A549 (cell line): ENCODE results near the gene NDUFAF5. TPM values are rescaled to one million over a fixed set of nuclear protein-coding genes. Genes with fewer than 3 reads are reported as not detected.
"Not testable (repeated sequence)": the region's sequence is repeated elsewhere in the genome, so short reads cannot be mapped to it uniquely, and the experiment has no call there.

Source experiments
- ATAC-seq, 2 experiments: fragments of 200-7000 bp in 1 of 2; fragments of >200 bp in 1 of 2; cut with Nextera tagmentation in 1 of 2; cut with Tn5 transposase in 1 of 2; 3 replicates each; pipeline versions ENCODE4 v1.8.0 to v1.9.1; 2018 to 2020; ENCODE audit warnings: mild to moderate bottlenecking in 1 of 2, moderate library complexity in 1 of 2
- CTCF ChIA-PET: fragments of 300-600 bp; sonication (Branson Sonifier 250); formaldehyde crosslinking; extraction: SDS; loops from one replicate; lab custom pipeline; 2021; ENCODE audit warnings: antibody characterized with exemption, inconsistent platforms; lab: Yijun Ruan, JAX
- POLR2A ChIA-PET: fragments of 350-600 bp; formaldehyde crosslinking; extraction: SDS; loops from one replicate; lab custom pipeline; 2021; ENCODE audit warnings: antibody characterized with exemption, inconsistent platforms; lab: Yijun Ruan, JAX
- DNase-seq, 2 experiments: peaks; one replicate each; pipeline versions ENCODE4 v3.0.0 to v3.0.0-alpha.2; 2011 to 2016; ENCODE audit warnings: low read depth in 1 of 2, low spot score in 1 of 2
- FAIRE-seq: peaks from 2 replicates; lab custom pipeline; 2011; peaks lifted over from hg19 to GRCh38; lab: Jason Lieb, UNC
- H3K27ac ChIP-seq, 2 experiments: fragments of >200 bp; sonication (Bioruptor Twin); formaldehyde crosslinking; 3 replicates each; pipeline ENCODE4 v1.5.1; 2016 to 2017
- H3K4me1 ChIP-seq: fragments of >200 bp; sonication (Bioruptor Twin); formaldehyde crosslinking; 3 replicates; pipeline ENCODE4 v1.6.1; 2016
- H3K4me2 ChIP-seq: fragments of >200 bp; sonication (Bioruptor Twin); formaldehyde crosslinking; 3 replicates; pipeline ENCODE4 v1.6.1; 2016
- H3K4me3 ChIP-seq: fragments of >200 bp; sonication (Bioruptor Twin); formaldehyde crosslinking; 3 replicates; pipeline ENCODE4 v1.5.1; 2016
- H3K9me3 ChIP-seq: fragments of >200 bp; sonication (Bioruptor Twin); formaldehyde crosslinking; 3 replicates; pipeline ENCODE4 v1.6.1; 2016
- ATOH8 ChIP-seq: fragments of 250-450 bp; sonication (Bioruptor Pico); IDR thresholded peaks from 2 replicates; pipeline ENCODE4 v1.5.0; 2020; ENCODE audit warnings: low read depth, mild to moderate bottlenecking, moderate library complexity
- CHD2 ChIP-seq: fragments of 150-350 bp; IDR thresholded peaks from 2 replicates; pipeline ENCODE4 v1.6.1; 2014; ENCODE audit warnings: low read length; ENCODE audit not compliant: partially characterized antibody
- EHF ChIP-seq: fragments of 250-450 bp; sonication (Bioruptor Pico); IDR thresholded peaks from 2 replicates; pipeline ENCODE4 v1.5.0; 2020; ENCODE audit warnings: mild to moderate bottlenecking
- EHMT2 ChIP-seq: fragments of 200-600 bp; sonication (generic); IDR thresholded peaks from 2 replicates; pipeline ENCODE4 v1.6.1; 2016; ENCODE audit warnings: antibody characterized with exemption, low read depth, mild to moderate bottlenecking, moderate library complexity
- EP300 ChIP-seq, 2 experiments: fragments of >200 bp; sonication (Bioruptor Twin); formaldehyde crosslinking; IDR thresholded peaks; 2 replicates in 1 of 2; 3 replicates in 1 of 2; pipeline ENCODE4 v1.6.1; 2016 to 2017
- ESRRA ChIP-seq: fragments of 150-350 bp; IDR thresholded peaks from 2 replicates; pipeline ENCODE4 v1.6.1; 2014; ENCODE audit warnings: mild to moderate bottlenecking, low read length, borderline replicate concordance
- FOSB ChIP-seq: fragments of 250-450 bp; sonication (Bioruptor Pico); IDR thresholded peaks from 2 replicates; pipeline ENCODE4 v1.5.0; 2020; ENCODE audit warnings: mild to moderate bottlenecking, moderate library complexity
- HDAC2 ChIP-seq: fragments of 200-600 bp; sonication (generic); IDR thresholded peaks from 2 replicates; pipeline ENCODE4 v1.6.1; 2016
- HEYL ChIP-seq: fragments of 250-450 bp; sonication (Bioruptor Pico); IDR thresholded peaks from 2 replicates; pipeline ENCODE4 v1.8.0; 2021; ENCODE audit warnings: mild to moderate bottlenecking, moderate library complexity
- HOXA7 ChIP-seq: fragments of 250-450 bp; sonication (Bioruptor Pico); IDR thresholded peaks from 2 replicates; pipeline ENCODE4 v1.5.0; 2020; ENCODE audit warnings: mild to moderate bottlenecking, moderate library complexity
- HOXB13 ChIP-seq: fragments of 250-450 bp; sonication (Bioruptor Pico); IDR thresholded peaks from 2 replicates; pipeline ENCODE4 v1.5.0; 2020; ENCODE audit warnings: low read depth, mild to moderate bottlenecking, moderate library complexity
- JUN ChIP-seq, 2 experiments: fragments of >200 bp; sonication (Bioruptor Twin); formaldehyde crosslinking; IDR thresholded peaks; 2 replicates in 1 of 2; 3 replicates in 1 of 2; pipeline ENCODE4 v1.6.1; 2016 to 2017
- MAX ChIP-seq: IDR thresholded peaks from 2 replicates; pipeline ENCODE4 v1.6.1; 2012
- MYC ChIP-seq: IDR thresholded peaks from 2 replicates; pipeline ENCODE4 v1.6.1; 2012; ENCODE audit warnings: mild to moderate bottlenecking, inconsistent platforms, low read length, improper control_type of control experiment, borderline replicate concordance
- POLR2A ChIP-seq: IDR thresholded peaks from 2 replicates; pipeline ENCODE4 v1.6.1; 2012; ENCODE audit warnings: mild to moderate bottlenecking, low read length
- REST ChIP-seq: fragments of 200-600 bp; sonication (generic); IDR thresholded peaks from 2 replicates; pipeline ENCODE4 v1.6.1; 2016; ENCODE audit warnings: antibody characterized with exemption, mild to moderate bottlenecking, moderate library complexity
- TP53 ChIP-seq: fragments of 250-450 bp; sonication (Bioruptor Pico); IDR thresholded peaks from 2 replicates; pipeline ENCODE4 v1.5.0; 2021; ENCODE audit warnings: mild to moderate bottlenecking, moderate library complexity
- ZFP36 ChIP-seq: fragments of 450-650 bp; IDR thresholded peaks from 2 replicates; pipeline ENCODE4 v1.6.1; 2014; ENCODE audit warnings: borderline replicate concordance; ENCODE audit not compliant: partially characterized antibody
- WGBS: methylation state at CpG from one replicate; pipeline ENCODE4 v1.1.6; 2017; ENCODE audit errors: missing lambda C conversion rate; 5-methylcytosine and 5-hydroxymethylcytosine counted together
- polyA plus RNA-seq, 4 experiments: library from polyadenylated mRNA; depleted of rRNA in 3 of 4; stranded (reverse); fragments of >200 nt; fragmentation: RNase III in 1 of 4; extraction: RNeasy Plus Mini Kit Qiagen cat#74134 plus additional on column Dnase treatment in 1 of 4; gene quantifications; 2 replicates in 3 of 4; 3 replicates in 1 of 4; pipeline ENCODE4 v1.2.3, GENCODE V29; 2011 to 2017

The NDUFAF5 gene
- polyA plus RNA-seq, 2 of the 4 experiments (the other 2 are of a cell fraction), result 29.2 to 53.5 TPM

GRCh38 chr20:13735826-13736225 is 49.0 kb upstream of the NDUFAF5 start:
- Histone ChIP-seq H3K27ac (no peak overlapping the region), H3K4me2 (no peak overlapping the region), H3K4me1 (no peaks in the 10 kb centered on the region), H3K9me3 (0 out of 3 replicates have a peak, but pooled peaks cover 5% of the 10 kb centered on the region), H3K4me3 (no peak overlapping the region)
- ATAC-seq, result no peak
- CTCF ChIA-PET, result interaction anchor here (1.5 kb wide), 1 partner anchor 52 kb away, joined by 3 read pairs; no protein-coding TSS in a partner anchor
- TF ChIP-seq ESRRA (no peak), HOXB13 (CRISPR knock-in tag) (no peak), TP53 (CRISPR knock-in tag) (no peak), EP300 (IDR thresholded peaks at IDR 0.05) (no peak), POLR2A (no peak), EHF (CRISPR knock-in tag) (no peak)
- peak; percentile 28 for FAIRE-seq
- no peak for DNase-seq
- 92% methylated on average over 1 of the region's 1 CpG for WGBS
- POLR2A ChIA-PET, result no interaction called here

- 88% methylated on average over 3 of the region's 3 CpGs for WGBS
- H3K4me2 ChIP-seq, result no peak overlapping the region
- H3K4me3 ChIP-seq, result no peak overlapping the region
- H3K4me1 ChIP-seq, result no peaks in the 10 kb centered on the region
- H3K27ac ChIP-seq, result no peak overlapping the region
- TF ChIP-seq HDAC2 (no peak), MAX (no peak), HEYL (CRISPR knock-in tag) (no peak), JUN (IDR thresholded peaks at IDR 0.05) (no peak), CHD2 (no peak), HOXA7 (CRISPR knock-in tag) (no peak), EP300 (IDR thresholded peaks at IDR 0.05) (no peak), ZFP36 (no peak), ATOH8 (CRISPR knock-in tag) (no peak), FOSB (CRISPR knock-in tag) (no peak), REST (no peak), MYC (no peak), EHMT2 (no peak)
- TF ChIP-seq, all 56 proteins: peak for 0
- DNase-seq, result no peak
- peaks cover 9% of the 10 kb centered on the region; the same call in 2 of the 3 replicates for H3K9me3 ChIP-seq
- no peak for ATAC-seq
- CTCF ChIA-PET, result interaction anchor here (1.2 to 1.5 kb wide), 2 partner anchors 11 to 52 kb away, joined by 3 read pairs; no protein-coding TSS in a partner anchor
- POLR2A ChIA-PET, result no interaction called here
- peak; percentile 89 for FAIRE-seq
Observed at GRCh38 chr20:13736436-13737191, 48.2 kb upstream of the NDUFAF5 start.

- H3K4me2 ChIP-seq, H3K4me1 ChIP-seq, DNase-seq, POLR2A ChIA-PET, H3K4me3 ChIP-seq, H3K27ac ChIP-seq, ATAC-seq, FAIRE-seq: not testable (repeated sequence)
- H3K9me3 ChIP-seq, result peaks cover 15% of the 10 kb centered on the region
- 87% methylated on average over 1 of the region's 1 CpG for WGBS
- CTCF ChIA-PET, result interaction anchor here (0.8 to 1.0 kb wide), 2 partner anchors 33 to 192 kb away, joined by 3 read pairs; no protein-coding TSS in a partner anchor
Observed at GRCh38 chr20:13738187-13738586, 46.6 kb upstream of the NDUFAF5 start.
